Ovary (tissue), 3 donors: Measurements from ENCODE around the gene LDB2.

Experiments
- CTCF ChIP-seq, 3 donors: fragments of 450-650 bp in 2 of 3; fragments of 200-600 bp in 1 of 3; IDR thresholded peaks; one replicate each; pipeline versions ENCODE4 v1.5.1 to v1.8.0; 2016 to 2022; ENCODE audit warnings: antibody characterized with exemption in 3 of 3, mild to moderate bottlenecking in 1 of 3
- POLR2A ChIP-seq: fragments of 450-650 bp; IDR thresholded peaks from one replicate; pipeline ENCODE4 v1.6.1; 2017; ENCODE audit warnings: antibody characterized with exemption, mild to moderate bottlenecking, moderate library complexity
- donor health status: DM: no; HTN: no; CAD: no.

GRCh38 chr4:16597443-16597842, 301.0 kb downstream of the LDB2 start:
- TF ChIP-seq CTCF (IDR thresholded peaks at IDR 0.05) = no peak
- no peak for TF ChIP-seq POLR2A
